Caco-2 (cell line): ENCODE data around the gene STRADA. TPM values are rescaled to one million over a fixed set of nuclear protein-coding genes. Genes with fewer than 3 reads are reported as not detected.

Experiments used
- BruUV-seq: library from RNA; stranded (reverse); fragments of 400-500 nt; replicated peaks from 2 replicates; lab custom pipeline; 2021; lab: Mats Ljungman, UMichigan
- CTCF ChIA-PET: fragments of 300-600 bp; sonication (Branson Sonifier 250); formaldehyde crosslinking; loops from one replicate; lab custom pipeline; 2022; ENCODE audit warnings: antibody characterized with exemption; lab: Charles Lee
- POLR2A ChIA-PET: fragments of 300-600 bp; sonication (Branson Sonifier 250); formaldehyde crosslinking; loops from one replicate; lab custom pipeline; 2022; ENCODE audit warnings: antibody characterized with exemption; lab: Charles Lee
- DNase-seq, 2 experiments: peaks; one replicate each; pipeline versions ENCODE4 v3.0.0 to v3.0.0-alpha.2; 2020 to 2022
- H3K27me3 ChIP-seq: replicated peaks from 2 replicates; pipeline ENCODE4 v1.6.0; 2011; ENCODE audit warnings: low read length; ENCODE audit not compliant: control insufficient read depth, insufficient read depth
- H3K36me3 ChIP-seq: 2 replicates; pipeline ENCODE4 v1.5.1; 2011; ENCODE audit warnings: low read length; ENCODE audit not compliant: control insufficient read depth, insufficient read depth
- H3K4me1 ChIP-seq: fragments of 250-450 bp; sonication (Bioruptor Pico); 2 replicates; pipeline ENCODE4 v1.5.1; 2020; ENCODE audit warnings: mild to moderate bottlenecking
- H3K4me3 ChIP-seq: 2 replicates; pipeline ENCODE4 v1.5.1; 2011; ENCODE audit warnings: low read depth, mild to moderate bottlenecking, control low read depth, low read length
- H3K9me3 ChIP-seq: fragments of 250-450 bp; sonication (Bioruptor Pico); 2 replicates; pipeline ENCODE4 v1.5.1; 2020; ENCODE audit warnings: mild to moderate bottlenecking, moderate library complexity
- H3K27ac Mint-ChIP-seq: one replicate; pipeline ENCODE4 v1.8.0; 2022; ENCODE audit warnings: mixed read lengths; ENCODE audit not compliant: unreplicated experiment
- H3K27me3 Mint-ChIP-seq: one replicate; pipeline ENCODE4 v1.8.0; 2022; ENCODE audit warnings: mixed read lengths; ENCODE audit not compliant: insufficient read depth, unreplicated experiment
- H3K36me3 Mint-ChIP-seq: one replicate; pipeline ENCODE4 v1.8.0; 2022; ENCODE audit warnings: mild to moderate bottlenecking, mixed read lengths; ENCODE audit not compliant: insufficient read depth, unreplicated experiment
- H3K4me1 Mint-ChIP-seq: one replicate; pipeline ENCODE4 v1.8.0; 2022; ENCODE audit warnings: low read depth, mixed read lengths; ENCODE audit not compliant: unreplicated experiment
- H3K4me3 Mint-ChIP-seq: one replicate; pipeline ENCODE4 v1.8.0; 2022; ENCODE audit warnings: mild to moderate bottlenecking, moderate library complexity, mixed read lengths; ENCODE audit not compliant: unreplicated experiment
- H3K9me3 Mint-ChIP-seq: one replicate; pipeline ENCODE4 v1.8.0; 2022; ENCODE audit warnings: mixed read lengths; ENCODE audit not compliant: unreplicated experiment
- intact Hi-C: fragments of 100-400 bp; cut with micrococcal nuclease; formaldehyde crosslinking; loops from one replicate; pipeline ENCODE4 v1.10.0; 2022; ENCODE audit not compliant: unreplicated experiment
- total RNA-seq: library from RNA; stranded (reverse); gene quantifications from 2 replicates; pipeline ENCODE4 v1.2.3, GENCODE V29; 2022
- TF ChIP-seq, protein P1 (sequence below), 2 experiments: fragments of 200-600 bp in 1 of 2; IDR thresholded peaks; 1 replicate in 1 of 2; 2 replicates in 1 of 2; pipeline versions ENCODE4 v1.5.1 to v1.8.0; 2011 to 2022; ENCODE audit warnings: antibody characterized with exemption in 1 of 2, control low read depth in 1 of 2, inconsistent platforms in 1 of 2, low read depth in 1 of 2, low read length in 1 of 2, mild to moderate bottlenecking in 1 of 2, moderate library complexity in 1 of 2; ENCODE audit not compliant: insufficient read depth in 1 of 2, severe bottlenecking in 1 of 2, unreplicated experiment in 1 of 2

The STRADA gene
- total RNA-seq, 1 experiment from 2014 or later: 23.4 TPM

DNA sequence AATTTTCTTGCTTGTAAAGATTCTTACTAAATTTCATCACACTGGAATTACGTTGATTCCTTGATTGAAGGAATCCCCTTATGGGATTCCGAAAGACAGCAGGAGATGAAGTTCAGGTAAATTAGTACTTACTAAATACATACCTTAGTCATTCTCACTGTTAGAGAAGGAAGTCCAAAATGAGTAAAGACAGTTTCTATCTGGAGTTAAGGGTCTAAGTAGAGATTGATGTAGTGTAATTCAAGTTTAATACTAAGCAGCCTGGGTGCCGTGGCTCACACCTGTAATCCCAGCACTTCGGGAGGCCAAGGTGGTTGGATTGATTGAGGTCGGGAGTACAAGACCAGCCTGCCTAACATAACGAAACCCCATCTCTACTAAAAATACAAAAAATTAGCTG lies 41.9 kb upstream of the STRADA start:
- POLR2A ChIA-PET: no interaction called here
- H3K36me3 ChIP-seq: peaks cover 2% of the 10 kb centered on the region; the same call in 1 of the 2 replicates
- H3K27ac Mint-ChIP-seq: no peak overlapping the region
- no peaks in the 10 kb centered on the region for H3K27me3 ChIP-seq
- intact Hi-C loops: no loop called here
- no peak overlapping the region for H3K4me3 Mint-ChIP-seq
- H3K9me3 ChIP-seq: no peaks in the 10 kb centered on the region
- peaks cover 87% of the 10 kb centered on the region for H3K36me3 Mint-ChIP-seq
- peaks cover 19% of the 10 kb centered on the region for H3K4me1 Mint-ChIP-seq
- no peaks in the 10 kb centered on the region for H3K4me1 ChIP-seq
- no peaks in the 10 kb centered on the region for H3K27me3 Mint-ChIP-seq
- TF ChIP-seq, protein P1, sequence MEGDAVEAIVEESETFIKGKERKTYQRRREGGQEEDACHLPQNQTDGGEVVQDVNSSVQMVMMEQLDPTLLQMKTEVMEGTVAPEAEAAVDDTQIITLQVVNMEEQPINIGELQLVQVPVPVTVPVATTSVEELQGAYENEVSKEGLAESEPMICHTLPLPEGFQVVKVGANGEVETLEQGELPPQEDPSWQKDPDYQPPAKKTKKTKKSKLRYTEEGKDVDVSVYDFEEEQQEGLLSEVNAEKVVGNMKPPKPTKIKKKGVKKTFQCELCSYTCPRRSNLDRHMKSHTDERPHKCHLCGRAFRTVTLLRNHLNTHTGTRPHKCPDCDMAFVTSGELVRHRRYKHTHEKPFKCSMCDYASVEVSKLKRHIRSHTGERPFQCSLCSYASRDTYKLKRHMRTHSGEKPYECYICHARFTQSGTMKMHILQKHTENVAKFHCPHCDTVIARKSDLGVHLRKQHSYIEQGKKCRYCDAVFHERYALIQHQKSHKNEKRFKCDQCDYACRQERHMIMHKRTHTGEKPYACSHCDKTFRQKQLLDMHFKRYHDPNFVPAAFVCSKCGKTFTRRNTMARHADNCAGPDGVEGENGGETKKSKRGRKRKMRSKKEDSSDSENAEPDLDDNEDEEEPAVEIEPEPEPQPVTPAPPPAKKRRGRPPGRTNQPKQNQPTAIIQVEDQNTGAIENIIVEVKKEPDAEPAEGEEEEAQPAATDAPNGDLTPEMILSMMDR (IDR thresholded peaks at IDR 0.05; ENCODE audit: insufficient read depth in 1 of 2, low read depth in 1 of 2, low read length in 1 of 2, severe bottlenecking in 1 of 2, unreplicated experiment in 1 of 2): no peak
- no peak overlapping the region for H3K4me3 ChIP-seq
- DNase-seq: no peak
- BruUV-seq: no TSS peak
- CTCF ChIA-PET: interaction anchor here (1.3 kb wide), 1 partner anchor 10 kb away, joined by 6 read pairs; the partner anchor contains the start of genes CCDC47 and DDX42
- H3K9me3 Mint-ChIP-seq: no peaks in the 10 kb centered on the region

DNA sequence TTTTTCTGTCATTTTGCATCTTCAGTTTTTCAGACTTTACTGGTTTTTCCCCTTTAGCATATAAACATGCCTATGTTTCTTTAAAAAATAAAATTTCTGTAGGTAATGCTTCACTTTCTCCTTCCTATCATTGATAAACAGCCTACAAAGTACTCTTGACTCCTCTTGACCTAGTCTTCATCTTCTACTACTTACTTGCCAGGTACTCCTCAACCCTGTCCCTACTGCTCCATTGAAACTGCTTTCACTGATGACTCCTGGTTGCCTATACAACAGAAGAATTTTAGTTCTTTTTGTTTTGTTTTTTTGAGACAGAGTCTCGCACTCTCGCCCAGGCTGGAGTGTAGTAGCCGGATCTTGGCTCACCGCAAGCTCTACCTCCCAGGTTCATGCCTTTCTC lies 39.3 kb upstream of the STRADA start:
- Mint-ChIP-seq H3K27me3 (no peaks in the 10 kb centered on the region), H3K36me3 (peaks cover 88% of the 10 kb centered on the region), H3K9me3 (no peaks in the 10 kb centered on the region), H3K4me3 (no peak overlapping the region), H3K4me1 (peaks cover 25% of the 10 kb centered on the region), H3K27ac (peak overlapping the region; percentile 1)
- intact Hi-C loops: no loop called here
- TF ChIP-seq, protein P1 (IDR thresholded peaks at IDR 0.05; ENCODE audit: insufficient read depth in 1 of 2, low read depth in 1 of 2, low read length in 1 of 2, severe bottlenecking in 1 of 2, unreplicated experiment in 1 of 2): no peak
- Histone ChIP-seq H3K9me3 (no peaks in the 10 kb centered on the region), H3K36me3 (peaks cover 3% of the 10 kb centered on the region), H3K4me1 (no peaks in the 10 kb centered on the region), H3K27me3 (no peaks in the 10 kb centered on the region), H3K4me3 (no peak overlapping the region)
- ChIA-PET POLR2A (no interaction called here), CTCF (interaction anchor here (1.5 kb wide), 1 partner anchor 45 kb away, joined by 3 read pairs; no protein-coding TSS in a partner anchor)
- DNase-seq: no peak
- no TSS peak for BruUV-seq

DNA sequence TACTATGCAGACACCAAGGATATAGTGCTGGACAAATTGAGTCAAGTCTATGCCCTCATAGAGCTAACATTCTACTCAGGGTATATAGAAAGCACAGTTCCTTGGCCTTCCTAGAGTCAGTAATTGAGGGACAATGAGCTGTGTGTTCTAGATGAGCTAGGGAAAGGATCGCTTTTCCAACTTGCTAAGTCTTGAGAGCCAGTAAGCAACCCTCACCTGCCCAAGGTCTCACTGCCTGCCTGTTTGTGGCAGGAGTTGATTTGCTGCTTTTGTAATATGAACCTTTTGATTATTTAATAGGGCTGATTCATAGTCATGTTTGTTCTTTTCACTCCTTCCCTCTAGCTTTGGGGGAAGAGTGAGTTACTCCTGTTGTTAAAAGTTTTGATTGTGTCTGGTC lies 38.9 kb upstream of the STRADA start:
- CTCF ChIA-PET: interaction anchor here (1.5 kb wide), 1 partner anchor 46 kb away, joined by 3 read pairs; no protein-coding TSS in a partner anchor
- no peaks in the 10 kb centered on the region for H3K27me3 ChIP-seq
- H3K9me3 Mint-ChIP-seq: no peaks in the 10 kb centered on the region
- H3K4me1 ChIP-seq: no peaks in the 10 kb centered on the region
- no peak for DNase-seq
- H3K4me3 ChIP-seq: no peak overlapping the region
- H3K36me3 ChIP-seq: peaks cover 3% of the 10 kb centered on the region
- H3K27ac Mint-ChIP-seq: peak overlapping the region; percentile 1
- H3K4me1 Mint-ChIP-seq: peaks cover 29% of the 10 kb centered on the region
- BruUV-seq: no TSS peak
- peaks cover 85% of the 10 kb centered on the region for H3K36me3 Mint-ChIP-seq
- POLR2A ChIA-PET: no interaction called here
- TF ChIP-seq, protein P1 (IDR thresholded peaks at IDR 0.05; ENCODE audit: insufficient read depth in 1 of 2, low read depth in 1 of 2, low read length in 1 of 2, severe bottlenecking in 1 of 2, unreplicated experiment in 1 of 2): no peak
- no peak overlapping the region for H3K4me3 Mint-ChIP-seq
- H3K9me3 ChIP-seq: no peaks in the 10 kb centered on the region
- intact Hi-C loops: no loop called here
- H3K27me3 Mint-ChIP-seq: no peaks in the 10 kb centered on the region
